H1 (cell line): ENCODE results near the gene GNLY. TPM values are rescaled to one million over a fixed set of nuclear protein-coding genes. Genes with fewer than 3 reads are reported as not detected.

Experiments used
- CTCF ChIA-PET: fragments of 300-600 bp; sonication (Branson Sonifier 250); formaldehyde crosslinking; loops from one replicate; lab custom pipeline; 2021; ENCODE audit not compliant: partially characterized antibody; lab: Charles Lee
- POLR2A ChIA-PET: fragments of 300-600 bp; sonication (Branson Sonifier 250); formaldehyde crosslinking; loops from one replicate; lab custom pipeline; 2021; ENCODE audit warnings: inconsistent platforms; ENCODE audit not compliant: partially characterized antibody; lab: Charles Lee
- DNase-seq, 2 experiments: peaks; one replicate each; pipeline versions ENCODE4 v3.0.0 to v3.0.0-alpha.2; 2010 to 2022; ENCODE audit warnings: low spot score in 2 of 2, low read depth in 1 of 2, mixed read lengths in 1 of 2
- FAIRE-seq: peaks from 2 replicates; lab custom pipeline; 2011; peaks lifted over from hg19 to GRCh38; lab: Jason Lieb, UNC
- H2AFZ ChIP-seq: 2 replicates; pipeline ENCODE4 v1.8.1; 2012; ENCODE audit warnings: low read length, inconsistent platforms
- H2AK5ac ChIP-seq: 2 replicates; pipeline ENCODE4 v1.6.1; 2013; ENCODE audit warnings: low read depth, low read length
- H2BK120ac ChIP-seq: replicated peaks from 2 replicates; pipeline ENCODE3; 2013; ENCODE audit warnings: low read depth, low read length, inconsistent platforms
- H2BK12ac ChIP-seq: 2 replicates; pipeline ENCODE4 v1.6.1; 2013; ENCODE audit warnings: low read depth, low read length
- H2BK15ac ChIP-seq: 2 replicates; pipeline ENCODE4 v1.6.1; 2013; ENCODE audit warnings: low read length
- H2BK20ac ChIP-seq: 2 replicates; pipeline ENCODE4 v1.6.1; 2013; ENCODE audit warnings: low read length
- H2BK5ac ChIP-seq: 2 replicates; pipeline ENCODE4 v1.6.1; 2013; ENCODE audit warnings: low read depth, low read length
- H3K14ac ChIP-seq: 2 replicates; pipeline ENCODE4 v1.6.1; 2013; ENCODE audit warnings: inconsistent platforms; ENCODE audit not compliant: insufficient read length
- H3K18ac ChIP-seq: 2 replicates; pipeline ENCODE4 v1.6.1; 2013; ENCODE audit warnings: low read length; ENCODE audit errors: extremely low read depth
- H3K23ac ChIP-seq: 2 replicates; pipeline ENCODE4 v1.6.1; 2013; ENCODE audit warnings: inconsistent platforms; ENCODE audit not compliant: insufficient read length
- H3K23me2 ChIP-seq: 2 replicates; pipeline ENCODE4 v1.6.1; 2013; ENCODE audit warnings: low read depth, low read length
- H3K27ac ChIP-seq: 2 replicates; pipeline ENCODE4 v1.6.1; 2011; ENCODE audit warnings: low read depth, low read length, inconsistent platforms
- H3K27me3 ChIP-seq, 4 experiments: replicated peaks in 1 of 4; 1 replicate in 1 of 4; 2 replicates in 3 of 4; pipeline versions ENCODE4 v1.6.1 to v1.8.1; 2011 to 2013; ENCODE audit warnings: low read length in 3 of 4, mild to moderate bottlenecking in 3 of 4, inconsistent platforms in 2 of 4, mixed read lengths in 2 of 4, moderate library complexity in 1 of 4; ENCODE audit not compliant: control insufficient read depth in 3 of 4, insufficient read depth in 3 of 4; ENCODE audit errors: extremely low read depth in 1 of 4
- H3K36me3 ChIP-seq, 4 experiments: 2 replicates each; pipeline versions ENCODE4 v1.6.1 to v1.8.1; 2011 to 2013; ENCODE audit warnings: mild to moderate bottlenecking in 4 of 4, low read length in 3 of 4, moderate library complexity in 2 of 4, control low read depth in 1 of 4, inconsistent platforms in 1 of 4; ENCODE audit not compliant: insufficient read depth in 4 of 4, control insufficient read depth in 2 of 4
- H3K4ac ChIP-seq: replicated peaks from 2 replicates; pipeline ENCODE3; 2013; ENCODE audit warnings: low read length, low read depth, mixed read lengths, inconsistent platforms; ENCODE audit not compliant: insufficient read length
- H3K4me1 ChIP-seq, 4 experiments: replicated peaks in 1 of 4; 1 replicate in 1 of 4; 2 replicates in 3 of 4; pipeline versions ENCODE4 v1.6.1 to v1.8.1; 2011 to 2013; ENCODE audit warnings: low read length in 3 of 4, inconsistent platforms in 2 of 4, mixed read lengths in 1 of 4; ENCODE audit not compliant: insufficient read depth in 4 of 4, control insufficient read depth in 3 of 4
- H3K4me2 ChIP-seq, 2 experiments: 2 replicates each; pipeline versions ENCODE4 v1.6.1 to v1.8.1; 2011 to 2013; ENCODE audit warnings: low read depth in 2 of 2, low read length in 2 of 2, control low read depth in 1 of 2, inconsistent platforms in 1 of 2, mild to moderate bottlenecking in 1 of 2; ENCODE audit not compliant: insufficient read depth in 1 of 2
- H3K4me3 ChIP-seq, 4 experiments: fragments of 200-600, 300-600 bp in 1 of 4; sonication (generic), shearing (Covaris generic), sonication (Bioruptor Twin) in 1 of 4; 2 replicates each; pipeline versions ENCODE4 v1.5.1 to v1.8.1; 2011 to 2016; ENCODE audit warnings: low read length in 4 of 4, low read depth in 3 of 4, control low read depth in 2 of 4, inconsistent platforms in 2 of 4, mild to moderate bottlenecking in 2 of 4, mixed read lengths in 1 of 4, moderate library complexity in 1 of 4; ENCODE audit not compliant: insufficient read depth in 2 of 4; ENCODE audit errors: extremely low read depth in 1 of 4
- H3K56ac ChIP-seq: replicated peaks from 2 replicates; pipeline ENCODE3; 2013; ENCODE audit warnings: low read depth, mild to moderate bottlenecking, mixed read lengths, low read length, inconsistent platforms; ENCODE audit not compliant: insufficient read length
- H3K79me1 ChIP-seq: 2 replicates; pipeline ENCODE4 v1.6.1; 2013; ENCODE audit warnings: low read depth, low read length, control low read depth
- H3K79me2 ChIP-seq, 2 experiments: 2 replicates each; pipeline versions ENCODE4 v1.6.1 to v1.8.1; 2012 to 2013; ENCODE audit warnings: low read length in 2 of 2, mild to moderate bottlenecking in 2 of 2, inconsistent platforms in 1 of 2; ENCODE audit not compliant: insufficient read depth in 2 of 2, control insufficient read depth in 1 of 2
- H3K9ac ChIP-seq, 4 experiments: replicated peaks in 1 of 4; 1 replicate in 1 of 4; 2 replicates in 3 of 4; pipeline versions ENCODE4 v1.6.1 to v1.8.1; 2011 to 2013; ENCODE audit warnings: low read depth in 3 of 4, low read length in 3 of 4, control low read depth in 2 of 4, mild to moderate bottlenecking in 2 of 4, moderate library complexity in 2 of 4, inconsistent platforms in 1 of 4; ENCODE audit errors: extremely low read depth in 1 of 4
- H3K9me3 ChIP-seq, 2 experiments: 2 replicates each; pipeline versions ENCODE4 v1.6.1 to v1.8.1; 2012 to 2013; ENCODE audit warnings: mild to moderate bottlenecking in 2 of 2, moderate library complexity in 2 of 2, control low read depth in 1 of 2, inconsistent platforms in 1 of 2, low read depth in 1 of 2, low read length in 1 of 2, mixed read lengths in 1 of 2; ENCODE audit not compliant: insufficient read depth in 2 of 2
- H4K20me1 ChIP-seq, 2 experiments: replicated peaks in 1 of 2; 2 replicates each; pipeline versions ENCODE3 to v1.8.1; 2011 to 2013; ENCODE audit warnings: inconsistent platforms in 2 of 2, low read length in 2 of 2, mild to moderate bottlenecking in 1 of 2; ENCODE audit not compliant: insufficient read depth in 2 of 2, control insufficient read depth in 1 of 2
- H4K5ac ChIP-seq: 2 replicates; pipeline ENCODE4 v1.6.1; 2013; ENCODE audit warnings: low read length, low read depth, mixed read lengths, inconsistent platforms; ENCODE audit not compliant: insufficient read length
- H4K8ac ChIP-seq: 2 replicates; pipeline ENCODE4 v1.8.0; 2013; ENCODE audit warnings: mild to moderate bottlenecking, moderate library complexity, low read length, inconsistent platforms; ENCODE audit not compliant: insufficient read depth; ENCODE audit errors: extremely low read depth
- H4K91ac ChIP-seq: replicated peaks from 2 replicates; pipeline ENCODE3; 2013; ENCODE audit warnings: low read length, mixed read lengths, inconsistent platforms; ENCODE audit not compliant: insufficient read length
- ATF3 ChIP-seq: IDR thresholded peaks from 2 replicates; pipeline ENCODE4 v1.6.1; 2011; ENCODE audit warnings: low read depth, mild to moderate bottlenecking, low read length; ENCODE audit not compliant: insufficient read depth
- EGR1 ChIP-seq: IDR thresholded peaks from 2 replicates; pipeline ENCODE4 v1.6.1; 2011; ENCODE audit warnings: low read depth, low read length, borderline replicate concordance
- EZH2 ChIP-seq: fragments of 200-600 bp; sonication (generic); IDR thresholded peaks from 2 replicates; pipeline ENCODE4 v1.7.1; 2012; ENCODE audit warnings: low read depth, mild to moderate bottlenecking, moderate library complexity, low read length, inconsistent platforms; ENCODE audit not compliant: severe bottlenecking
- KDM1A ChIP-seq: fragments of 200-600, 300-600 bp; sonication (generic); IDR thresholded peaks from 2 replicates; pipeline ENCODE4 v1.7.1; 2016; ENCODE audit warnings: mild to moderate bottlenecking, low read length, borderline replicate concordance
- KDM5A ChIP-seq: fragments of 200-600 bp; IDR thresholded peaks from 2 replicates; pipeline ENCODE4 v1.7.1; 2012; ENCODE audit warnings: mild to moderate bottlenecking, low read length, inconsistent platforms, mixed read lengths
- RBBP5 ChIP-seq: IDR thresholded peaks from 2 replicates; pipeline ENCODE4 v1.7.1; 2012; ENCODE audit warnings: low read depth, mild to moderate bottlenecking, inconsistent platforms, low read length, moderate library complexity, borderline replicate concordance
- SRF ChIP-seq: IDR thresholded peaks from 2 replicates; pipeline ENCODE4 v1.6.1; 2011; ENCODE audit warnings: mild to moderate bottlenecking, low read depth, low read length, moderate library complexity
- SUZ12 ChIP-seq: fragments of 200-600 bp; sonication (generic); IDR thresholded peaks from 2 replicates; pipeline ENCODE4 v1.6.1; 2012; ENCODE audit warnings: mild to moderate bottlenecking, inconsistent platforms, low read length, moderate library complexity, mixed read lengths
- TAF7 ChIP-seq: optimal IDR thresholded peaks from 2 replicates; pipeline ENCODE3; 2011; ENCODE audit warnings: low read depth, mild to moderate bottlenecking, inconsistent platforms, low read length, moderate library complexity, borderline replicate concordance
- WGBS, 2 experiments: shearing (Covaris generic) in 1 of 2; methylation state at CpG; one replicate each; pipeline versions ENCODE4 v1.1.6 to v1.1.7; 2013 to 2015; ENCODE audit warnings: low lambda C conversion rate in 2 of 2, mixed read lengths in 2 of 2, inconsistent platforms in 1 of 2, low coverage in 1 of 2, missing lambda C conversion rate in 1 of 2; ENCODE audit not compliant: insufficient replicate concordance in 2 of 2, insufficient coverage in 1 of 2, insufficient read length in 1 of 2; ENCODE audit errors: extremely low coverage in 1 of 2, missing lambda C conversion rate in 1 of 2; 5-methylcytosine and 5-hydroxymethylcytosine counted together
- polyA plus RNA-seq, 7 experiments: library from polyadenylated mRNA; depleted of rRNA in 3 of 7; stranded (reverse) in 5 of 7; unstranded in 2 of 7; fragments of >200 nt in 5 of 7; fragments of 200-250 nt in 2 of 7; gene quantifications; 1 replicate in 5 of 7; 2 replicates in 1 of 7; 4 replicates in 1 of 7; pipeline versions ENCODE4 v1.2.1 to v1.2.3, GENCODE V29; 2011 to 2013; ENCODE audit warnings: missing spikeins in 2 of 7, mixed read lengths in 2 of 7
- total RNA-seq: library from RNA; stranded (reverse); fragmentation: NEBNext Ultra II Directional; extraction: Animal tissue kit (Norgen Biotek cat#: 25700); gene quantifications from 2 replicates; pipeline ENCODE4 v1.2.1, GENCODE V29; 2021

The GNLY gene
- total and polyA plus RNA-seq, 2 of the 8 experiments (the other 6 are each of a cell fraction or from before 2014, with no cell fraction given): 0.03 TPM; not detected in 1

- POLR2A ChIA-PET: interaction anchor here (1.0 kb wide), 1 partner anchor 102 kb away, joined by 3 read pairs; no protein-coding TSS in a partner anchor
- Histone ChIP-seq H2BK15ac (no peak overlapping the region), H3K4me2 (no peak overlapping the region), H3K14ac (no peak overlapping the region), H2BK5ac (no peak overlapping the region), H3K4ac (no peak overlapping the region), H2BK20ac (no peak overlapping the region), H3K4me1 (no peaks in the 10 kb centered on the region), H4K91ac (no peak overlapping the region), H3K23ac (no peak overlapping the region), H3K27ac (no peak overlapping the region), H4K5ac (no peak overlapping the region), H3K4me3 (no peak overlapping the region), H3K9me3 (no peaks in the 10 kb centered on the region), H2BK12ac (no peak overlapping the region), H4K20me1 (no peaks in the 10 kb centered on the region), H3K23me2 (no peaks in the 10 kb centered on the region), H3K36me3 (no peaks in the 10 kb centered on the region), H4K8ac (no peak overlapping the region), H3K27me3 (no peaks in the 10 kb centered on the region), H3K18ac (no peak overlapping the region), H3K9ac (no peak overlapping the region), H2BK120ac (no peak overlapping the region), H3K56ac (no peak overlapping the region), H2AK5ac (no peak overlapping the region), H3K79me1 (no peaks in the 10 kb centered on the region), H3K79me2 (no peaks in the 10 kb centered on the region), H2AFZ (no peak overlapping the region)
- CTCF ChIA-PET: interaction anchor here (0.7 to 5.4 kb wide), 25 partner anchors 9 to 103 kb away, joined by 3 to 55 read pairs (median 6); partner anchors contain the start of gene ATOH8
- FAIRE-seq: no peak
- 90% methylated on average over 5 of the region's 5 CpGs; no CpG with 5 or more reads in 1 of the 2 experiments for WGBS, 2 experiments
- no peak for DNase-seq
- no peak for TF ChIP-seq KDM1A
- no peak for TF ChIP-seq SUZ12
- TF ChIP-seq EZH2: no peak
- no peak for TF ChIP-seq RBBP5
- TF ChIP-seq TAF7: no peak
- TF ChIP-seq KDM5A: no peak
- no peak for TF ChIP-seq EGR1
- no peak for TF ChIP-seq ATF3
- no peak for TF ChIP-seq SRF
Observed at GRCh38 chr2:85724731-85725181, 30.6 kb downstream of the GNLY start.
